Activated CD8-positive, alpha-beta memory T cell treated with anti-CD3 and anti-CD28 coated beads for 4 hours (primary cell): ENCODE results near the gene GOLPH3L.
"Not testable (repeated sequence)": the region's sequence is repeated elsewhere in the genome, so short reads cannot be mapped to it uniquely, and the experiment has no call there.

Experiments
- DNase-seq, 2 donors: peaks; one replicate each; pipeline ENCODE4 v3.0.0-alpha.2; 2020; ENCODE audit warnings: low read depth in 2 of 2

Gene GOLPH3L

DNA sequence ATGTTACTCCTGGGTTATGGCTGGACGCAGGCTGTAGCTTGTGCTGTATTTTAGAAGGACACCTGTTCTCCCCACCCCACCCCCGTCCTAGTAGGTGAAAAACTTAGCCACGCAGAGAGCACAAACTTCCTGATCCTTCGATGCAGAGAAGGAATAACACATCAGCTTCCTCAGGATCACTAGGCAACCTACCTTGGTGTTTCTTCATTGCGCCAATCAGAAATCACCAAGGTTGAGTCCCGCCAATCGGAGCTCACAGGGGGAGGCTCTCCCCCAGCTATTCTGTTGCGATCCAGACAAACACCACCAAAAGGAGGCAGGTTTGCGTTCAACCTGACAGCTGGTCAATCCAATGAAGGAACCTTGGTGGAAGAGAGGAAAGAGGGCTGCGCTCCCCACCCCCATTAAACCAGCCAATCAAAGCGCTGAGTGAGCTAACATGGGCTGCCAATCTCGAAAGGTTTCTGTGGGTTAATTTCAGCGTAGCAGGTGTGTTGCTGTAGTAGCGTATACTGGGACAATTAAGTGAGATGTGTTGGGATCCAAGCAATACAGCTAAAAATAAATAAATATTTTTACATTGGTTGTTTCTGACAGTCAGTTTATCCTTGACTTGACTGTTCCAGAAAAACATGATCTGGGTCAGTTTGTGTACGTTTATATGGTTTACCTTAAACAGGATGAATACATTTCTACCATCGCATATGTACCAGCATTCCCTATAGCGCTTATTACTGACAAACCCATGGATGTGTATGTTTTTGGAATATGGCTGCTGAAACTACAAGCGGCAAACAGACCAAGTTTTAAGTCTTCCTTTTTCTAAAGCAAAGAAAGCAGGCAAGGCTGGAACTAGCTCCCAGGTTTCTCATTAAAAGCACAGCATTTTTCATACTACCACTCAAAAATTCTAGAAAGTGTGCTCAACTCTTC is at the start of gene GOLPH3L:
GOLPH3L (minus strand) TSS at position 160 of the 933 bp plus-strand sequence. CDS start 2,316 bp downstream, outside the sequence.
- DNase-seq: peak; percentile 71 to 81

DNA sequence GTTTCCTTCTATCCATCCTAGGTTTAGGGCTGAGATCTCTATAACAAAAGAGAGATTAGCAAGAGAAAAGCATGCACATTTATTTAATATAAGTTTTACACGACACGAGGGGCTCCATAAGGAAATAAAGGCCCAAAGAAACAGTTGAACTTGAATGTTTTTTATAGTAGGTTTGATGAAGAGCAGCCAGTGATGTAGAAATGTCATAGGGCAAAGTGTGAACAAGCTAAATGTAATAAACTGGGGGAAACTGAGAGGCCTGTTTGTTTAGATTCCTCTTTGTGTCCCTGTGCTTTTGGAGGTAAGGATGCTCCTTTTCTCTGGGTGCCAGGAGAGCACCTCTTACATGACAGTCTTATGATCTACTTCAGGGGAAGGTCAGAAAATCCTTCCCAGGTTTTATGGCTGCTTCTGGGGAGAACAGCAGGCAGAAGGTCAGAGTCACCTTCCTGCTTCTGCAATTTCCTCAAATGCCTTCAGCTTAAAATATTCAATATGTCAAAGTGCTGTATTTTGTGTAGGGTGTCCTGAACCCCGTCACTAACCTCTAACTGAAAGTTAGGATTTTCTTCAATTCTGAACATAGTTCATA is 33.3 kb upstream of the GOLPH3L start:
- no peak for DNase-seq

DNA sequence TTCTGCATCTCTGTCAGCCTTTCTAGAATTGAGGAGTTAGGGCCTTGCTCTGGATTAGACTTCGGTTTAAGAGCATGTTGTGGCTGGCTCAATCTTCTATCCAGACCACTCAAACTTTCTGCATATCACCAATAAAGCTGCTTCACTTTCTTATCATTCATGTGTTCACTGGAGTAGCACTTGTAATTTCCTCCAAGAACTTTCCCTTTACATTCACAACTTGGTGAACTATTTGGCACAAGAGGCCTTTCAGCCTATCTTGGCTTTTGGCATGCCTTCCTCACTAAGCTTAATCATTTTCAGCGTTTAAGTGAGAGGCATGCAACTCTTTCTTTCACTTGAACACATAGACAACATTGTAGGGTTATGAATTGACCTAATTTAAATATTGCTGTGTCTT is 27.4 kb upstream of the GOLPH3L start:
- DNase-seq: no peak

DNA sequence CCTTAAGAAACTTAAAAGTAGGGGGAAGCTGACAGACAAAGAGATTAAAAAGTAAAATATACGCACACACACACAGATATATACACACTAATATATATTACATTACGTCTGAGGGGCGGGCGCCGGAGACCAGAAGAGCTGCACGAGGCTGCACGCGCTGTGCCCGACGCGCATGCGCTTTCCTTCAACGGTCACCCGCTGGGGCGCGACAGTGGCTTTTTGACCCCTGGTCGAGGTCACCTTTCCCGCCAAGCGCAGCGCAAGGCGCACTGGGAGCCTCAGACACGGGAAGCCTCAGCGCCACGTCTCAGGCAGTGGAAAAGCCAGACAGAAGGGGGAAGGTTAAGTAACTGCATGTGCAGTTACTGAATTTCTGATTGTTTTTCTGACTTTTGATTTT is 23.7 kb upstream of the GOLPH3L start, which contains the start of gene HORMAD1:
HORMAD1 (minus strand) TSS at position 193 of the 400 bp plus-strand sequence. CDS start 1,390 bp downstream, outside the sequence.
- no peak for DNase-seq

DNA sequence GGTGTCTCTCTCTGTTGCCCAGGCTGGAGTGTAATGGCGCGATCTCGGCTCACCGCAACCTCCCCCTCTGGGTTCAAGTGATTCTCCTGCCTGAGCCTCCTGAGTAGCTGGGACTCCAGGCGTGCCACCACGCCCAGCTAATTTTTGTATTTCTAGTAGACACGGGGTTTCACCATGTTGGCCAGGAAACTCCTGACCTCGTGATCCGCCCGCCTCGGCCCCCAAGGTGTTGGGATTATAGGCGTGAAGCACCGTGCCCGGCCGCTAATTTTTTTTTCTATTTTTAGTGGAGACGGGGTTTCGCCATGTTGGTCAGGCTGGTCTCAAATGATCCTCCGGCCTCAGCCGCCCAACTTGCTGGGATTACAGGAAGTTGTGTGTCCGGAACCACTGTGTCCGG is 23.1 kb upstream of the GOLPH3L start:
- no peak for DNase-seq

DNA sequence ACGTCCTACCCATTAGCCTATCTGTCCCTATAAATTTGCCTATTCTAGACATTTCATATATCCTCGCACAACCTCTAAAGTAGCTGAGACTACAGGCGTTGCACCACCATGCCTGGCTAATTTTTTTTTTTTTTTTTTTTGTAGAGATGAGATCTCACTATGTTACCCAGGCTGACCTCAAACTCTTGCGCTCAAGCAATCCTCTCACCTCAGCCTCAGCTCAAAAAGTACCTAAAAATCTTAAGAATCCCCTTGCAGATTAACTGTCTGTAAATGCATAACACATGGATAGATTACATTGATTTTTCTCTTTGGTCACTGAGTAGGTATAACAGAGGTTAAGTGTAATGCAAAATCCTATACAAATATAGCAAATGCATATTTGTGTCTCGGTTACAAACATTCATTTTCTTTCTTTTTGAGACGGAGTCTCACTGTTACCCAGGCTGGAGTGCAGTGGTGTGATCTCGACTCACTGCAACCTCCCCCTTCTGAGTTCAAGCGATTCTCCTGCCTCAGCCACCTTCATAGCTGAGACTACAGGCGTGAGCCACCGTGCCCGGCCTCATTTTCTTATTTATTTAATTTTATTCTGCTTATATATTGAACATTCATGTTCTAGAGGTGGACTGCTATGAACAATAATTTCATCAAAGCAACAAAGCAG is 21.4 kb upstream of the GOLPH3L start:
- no peak for DNase-seq

DNA sequence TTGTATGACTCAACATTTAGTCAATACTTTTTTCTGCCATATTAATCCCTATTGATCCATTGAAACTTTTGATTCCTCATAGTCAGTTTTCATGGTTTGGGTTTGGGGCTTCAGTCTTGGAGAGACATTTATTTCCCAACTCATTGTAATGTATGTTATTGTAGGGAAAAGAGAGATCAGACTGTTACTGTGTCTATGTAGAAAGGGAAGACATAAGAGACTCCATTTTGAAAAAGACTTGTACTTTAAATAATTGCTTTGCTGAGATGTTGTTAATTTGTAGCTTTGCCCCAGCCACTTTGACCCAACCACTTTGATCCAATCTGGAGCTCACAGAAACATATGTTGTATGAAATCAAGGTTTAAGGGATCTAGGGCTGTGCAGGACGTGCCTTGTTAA is 12.1 kb upstream of the GOLPH3L start:
- DNase-seq: not testable (repeated sequence)

DNA sequence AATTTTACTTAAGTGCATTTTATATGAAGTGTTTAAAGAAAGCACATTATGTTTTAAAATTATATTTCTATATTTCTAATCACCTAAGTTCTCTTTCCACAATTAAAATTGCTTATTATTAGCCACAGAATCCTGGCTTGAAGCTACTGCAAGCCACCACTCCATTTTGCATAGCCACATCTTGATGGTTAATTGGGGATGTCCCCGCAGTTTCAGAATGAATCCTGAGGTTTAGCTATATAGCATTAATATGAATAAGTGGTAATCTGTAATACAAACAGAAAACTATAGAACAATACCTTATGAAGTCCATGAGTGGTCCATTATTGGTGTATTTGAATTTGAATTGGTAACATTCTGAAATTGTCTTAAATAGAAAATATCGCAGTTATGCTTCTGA is 11.6 kb upstream of the GOLPH3L start:
- no peak for DNase-seq

DNA sequence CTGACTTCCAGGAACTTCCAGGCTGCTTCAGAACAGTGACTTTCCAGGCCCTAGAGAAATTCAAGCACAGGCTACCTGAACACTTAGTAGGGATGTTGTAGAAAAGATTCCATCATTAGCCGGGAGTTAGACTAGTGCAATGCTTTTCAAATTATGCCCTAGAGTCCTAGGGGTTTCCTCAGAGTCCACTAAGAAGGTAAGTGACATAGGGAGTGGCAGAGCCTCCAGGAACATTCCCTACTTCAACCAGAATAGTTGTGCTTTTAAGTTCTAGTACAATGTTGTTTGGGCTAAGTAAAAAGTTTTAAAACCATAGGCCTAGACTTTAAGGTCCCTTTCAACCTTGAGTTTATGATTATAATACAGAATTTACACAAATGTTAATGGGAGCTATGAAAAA is 9.1 kb upstream of the GOLPH3L start:
- DNase-seq: no peak

DNA sequence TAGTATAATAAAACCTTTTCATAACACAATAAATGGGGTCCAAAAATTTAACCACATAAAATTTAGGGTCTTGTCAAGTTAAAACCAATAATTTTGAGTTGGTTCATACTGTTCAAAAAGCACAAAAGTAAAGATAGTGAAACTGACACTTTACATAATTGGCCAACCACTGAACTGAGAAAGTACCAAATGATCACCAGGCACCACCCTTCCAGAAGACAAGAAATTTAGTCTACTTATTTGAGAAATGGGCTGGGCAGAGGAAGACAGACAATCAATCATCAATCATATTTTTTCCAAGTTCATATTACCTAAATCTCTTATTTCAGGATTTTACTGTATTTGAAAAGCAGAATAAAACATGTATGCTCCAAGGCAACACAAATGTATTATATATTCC is 6.5 kb upstream of the GOLPH3L start:
- DNase-seq: no peak

DNA sequence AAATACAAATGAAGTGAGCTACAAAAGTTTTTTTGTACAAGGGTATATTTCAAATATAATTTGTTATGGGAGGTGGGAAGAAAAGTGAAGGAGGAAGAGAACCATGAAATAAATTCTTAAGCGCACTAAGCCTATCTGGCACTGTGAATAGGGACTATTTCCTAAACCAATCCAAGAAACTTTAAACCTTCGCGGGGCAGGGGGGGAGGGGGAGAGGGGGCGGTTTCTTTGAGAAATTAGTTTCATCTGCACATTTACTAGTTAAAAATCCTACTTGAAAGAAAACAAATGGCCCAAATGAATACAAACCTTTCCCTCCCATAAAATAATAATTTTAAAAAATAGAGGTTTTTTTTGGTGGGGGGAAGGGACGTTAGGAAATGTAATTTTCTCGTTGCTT is 364 bp downstream of the GOLPH3L start:
- DNase-seq: no peak

DNA sequence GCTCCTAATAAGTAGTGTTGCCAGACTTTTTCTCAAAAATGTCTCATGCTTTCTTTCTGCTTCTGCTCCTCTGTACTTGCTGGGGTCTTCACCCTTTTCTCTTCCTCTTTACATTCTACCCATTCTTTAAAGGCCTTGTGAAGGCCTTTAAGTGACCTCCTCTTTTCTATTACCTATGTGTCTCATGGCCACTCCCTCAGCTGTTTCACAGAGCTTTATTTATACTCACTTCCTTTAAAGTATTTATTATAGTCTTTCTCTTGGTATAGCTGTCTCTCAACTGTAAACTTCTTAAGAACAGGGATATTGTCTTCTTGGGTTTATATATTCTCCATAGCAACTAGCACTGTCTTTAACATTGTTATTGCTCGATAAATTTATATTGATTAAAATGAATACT is 792 bp downstream of the GOLPH3L start:
- DNase-seq: no peak

DNA sequence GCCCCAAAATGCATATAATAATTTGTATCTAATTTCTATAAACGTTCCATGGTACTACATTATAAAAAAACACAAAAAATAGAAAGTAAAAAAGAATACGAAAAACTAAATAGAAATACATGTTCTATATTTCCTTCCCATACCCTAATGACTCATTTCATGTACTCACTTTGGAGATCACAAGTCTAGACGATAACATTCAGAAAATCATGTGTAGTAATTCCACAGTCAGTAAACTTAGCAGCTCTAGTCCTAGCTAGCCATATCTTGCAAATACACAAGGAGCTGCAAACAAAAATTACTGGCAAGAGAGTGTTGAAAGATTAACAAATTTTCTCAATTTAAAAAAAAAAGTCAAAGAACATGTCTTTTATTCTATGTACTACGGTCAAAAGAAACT is 1.4 kb downstream of the GOLPH3L start:
- DNase-seq: no peak

DNA sequence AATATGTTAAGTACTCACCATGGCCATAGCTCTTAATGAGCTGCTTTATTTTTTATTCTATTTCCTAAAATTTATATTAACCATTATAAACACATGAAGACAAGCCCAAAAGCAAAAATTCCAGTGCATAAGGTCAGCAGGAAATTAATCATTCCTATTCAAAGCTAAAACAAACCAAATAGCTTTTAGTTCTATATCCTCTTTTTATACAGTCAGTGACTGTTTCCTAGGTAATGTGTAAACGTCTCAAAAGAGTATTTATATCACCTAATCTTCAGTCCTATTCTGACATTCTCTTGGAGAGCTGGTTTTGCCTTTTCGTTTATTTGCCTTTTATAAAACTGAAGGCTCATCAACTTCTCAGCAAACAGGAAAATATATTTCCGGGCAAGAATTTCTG is 4.2 kb downstream of the GOLPH3L start:
- no peak for DNase-seq

DNA sequence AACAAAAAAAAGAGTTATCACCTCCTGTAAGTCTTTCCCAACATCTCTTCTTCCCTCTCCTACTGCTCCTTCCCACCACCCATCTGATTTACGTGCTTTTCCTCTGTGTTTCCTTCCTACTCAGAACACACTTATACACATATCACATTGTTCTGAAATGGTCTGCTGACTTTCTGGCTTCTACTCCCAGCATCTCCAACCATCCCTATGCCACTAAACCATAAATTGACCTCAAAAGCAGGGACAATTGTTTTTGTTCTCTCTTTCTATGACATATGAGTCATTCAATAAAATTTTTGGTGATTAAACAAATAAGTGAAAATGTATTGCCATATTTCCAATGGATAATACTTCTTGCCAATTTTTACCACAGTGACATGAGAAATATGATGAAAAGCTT is 8.2 kb downstream of the GOLPH3L start:
- DNase-seq: no peak

DNA sequence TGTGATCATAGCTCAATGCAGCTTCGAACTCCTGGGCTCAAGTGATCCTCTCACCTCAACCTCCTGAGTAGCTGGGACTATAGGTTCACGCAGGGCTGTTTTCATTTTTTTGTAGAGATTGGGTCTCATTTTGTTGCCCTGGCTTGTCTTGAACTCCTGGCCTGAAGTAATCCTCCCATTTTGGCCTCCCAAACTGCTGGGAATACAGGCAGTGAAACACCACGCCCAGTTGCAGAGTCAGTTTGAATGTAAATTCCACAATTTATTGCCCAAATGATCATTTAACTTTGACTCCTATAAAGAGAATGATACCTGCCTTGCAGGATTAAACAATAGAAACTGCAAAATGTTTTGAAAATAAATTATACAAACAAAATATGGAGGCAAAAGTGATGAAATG is 10.7 kb downstream of the GOLPH3L start:
- no peak for DNase-seq

DNA sequence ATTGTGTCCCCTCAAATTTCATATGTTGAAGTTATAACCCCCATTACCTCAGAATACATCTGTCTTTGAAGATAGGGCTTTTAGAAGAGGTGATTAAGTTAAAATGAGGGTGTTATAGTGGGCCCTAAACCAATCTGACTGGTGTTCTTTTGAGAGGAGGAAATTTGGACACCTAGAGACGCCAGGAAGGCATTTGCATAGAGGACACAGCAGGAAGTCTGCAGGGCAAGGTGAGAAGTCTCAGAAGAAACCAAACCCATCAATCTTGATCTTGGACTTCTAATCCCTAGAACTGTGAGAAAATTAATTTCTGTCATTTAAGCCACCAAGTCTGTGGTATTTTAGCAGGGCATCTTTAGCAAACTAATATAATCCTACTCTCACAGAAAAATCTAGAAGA is 13.0 kb downstream of the GOLPH3L start:
- no peak for DNase-seq

DNA sequence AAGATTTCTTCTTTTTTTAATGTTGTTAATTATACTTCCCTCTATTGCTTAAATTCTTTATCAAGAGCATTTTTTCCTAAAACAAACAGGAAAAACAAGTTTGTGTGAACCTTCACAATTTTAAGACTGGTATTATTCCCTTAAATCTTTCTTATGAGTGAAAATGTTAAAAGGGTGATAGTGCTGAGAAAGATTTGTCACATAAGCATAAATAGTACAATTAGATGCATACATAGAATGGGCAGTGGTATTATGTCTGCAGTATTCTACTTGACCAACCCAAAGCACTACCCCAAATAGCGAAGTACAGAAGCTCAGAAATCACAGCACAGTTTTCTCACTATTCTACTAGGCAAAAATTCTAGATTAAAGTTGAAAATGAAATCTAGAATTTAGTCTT is 18.0 kb downstream of the GOLPH3L start:
- no peak for DNase-seq

DNA sequence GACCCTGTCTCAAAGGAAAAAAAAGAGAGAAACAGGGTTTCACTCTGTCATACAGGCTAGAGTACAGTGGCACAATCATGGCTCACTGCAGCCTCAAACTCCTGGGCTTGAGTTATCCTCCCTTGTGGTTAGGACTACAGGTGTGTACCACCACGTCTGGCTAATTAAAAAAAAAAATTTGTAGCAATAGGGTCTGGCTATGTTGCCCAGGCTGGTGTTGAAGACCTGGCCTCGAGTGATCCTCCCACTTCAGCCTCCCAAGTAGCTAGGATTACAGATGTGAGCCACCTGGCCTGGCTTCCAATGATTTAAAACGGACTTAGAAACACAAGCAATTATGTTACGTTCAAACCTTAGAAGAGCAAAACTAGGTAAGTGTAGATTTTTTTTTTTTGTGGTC is 22.1 kb downstream of the GOLPH3L start:
- DNase-seq: no peak

DNA sequence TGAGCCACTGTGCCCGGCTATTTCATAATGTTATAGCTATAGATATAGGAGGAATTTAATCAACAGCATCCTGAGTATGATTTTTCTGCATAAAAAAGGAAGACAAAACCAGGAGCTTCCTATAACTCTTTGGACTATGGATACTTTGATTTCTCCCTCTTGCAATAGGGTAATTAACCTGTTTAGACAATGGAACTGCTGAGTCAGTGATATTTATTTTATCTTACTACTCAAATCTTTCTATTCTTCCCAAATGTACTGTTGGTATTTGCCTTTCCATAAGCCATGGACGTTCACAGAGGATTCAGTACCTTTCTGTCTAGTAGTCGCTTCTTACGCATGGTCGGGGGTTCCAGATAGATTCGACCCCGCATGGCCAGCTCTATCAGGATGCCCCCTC is 33.6 kb downstream of the GOLPH3L start:
- no peak for DNase-seq

DNA sequence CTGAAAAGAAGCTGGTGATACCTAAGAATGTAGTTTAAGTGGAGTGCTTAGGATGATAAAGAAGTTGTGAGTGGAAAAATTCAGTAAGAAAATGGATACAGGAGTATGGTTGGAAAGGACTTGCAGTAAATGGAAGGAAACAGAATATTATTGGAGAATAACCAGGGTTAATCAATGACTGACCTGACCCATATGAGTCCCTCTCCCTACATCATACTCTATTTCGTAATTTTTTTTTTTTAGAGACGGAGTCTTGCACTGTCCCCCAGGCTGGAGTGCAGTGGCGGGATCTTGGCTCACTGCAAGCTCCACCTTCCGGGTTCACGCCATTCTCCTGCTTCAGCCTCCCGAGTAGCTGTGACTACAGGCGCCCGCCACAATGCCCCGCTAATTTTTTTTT is 34.1 kb downstream of the GOLPH3L start:
- DNase-seq: no peak

DNA sequence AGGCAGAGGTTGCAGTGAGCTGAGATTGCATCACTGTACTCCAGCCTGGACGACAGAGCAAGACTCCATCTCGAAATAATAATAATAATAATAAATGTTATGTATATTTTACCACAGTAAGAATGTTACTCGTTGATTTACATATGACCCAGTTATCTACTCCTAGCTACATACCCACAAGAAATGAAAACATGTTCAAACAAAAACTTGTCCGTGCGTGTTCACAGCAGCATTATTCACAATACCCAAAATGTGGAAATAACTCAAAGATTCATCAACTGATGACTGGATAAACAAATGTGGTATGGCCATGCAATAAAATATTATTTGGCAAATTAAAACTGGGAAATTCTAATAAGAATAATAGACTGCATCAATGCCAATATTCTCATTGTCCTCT is 35.8 kb downstream of the GOLPH3L start:
- no peak for DNase-seq

DNA sequence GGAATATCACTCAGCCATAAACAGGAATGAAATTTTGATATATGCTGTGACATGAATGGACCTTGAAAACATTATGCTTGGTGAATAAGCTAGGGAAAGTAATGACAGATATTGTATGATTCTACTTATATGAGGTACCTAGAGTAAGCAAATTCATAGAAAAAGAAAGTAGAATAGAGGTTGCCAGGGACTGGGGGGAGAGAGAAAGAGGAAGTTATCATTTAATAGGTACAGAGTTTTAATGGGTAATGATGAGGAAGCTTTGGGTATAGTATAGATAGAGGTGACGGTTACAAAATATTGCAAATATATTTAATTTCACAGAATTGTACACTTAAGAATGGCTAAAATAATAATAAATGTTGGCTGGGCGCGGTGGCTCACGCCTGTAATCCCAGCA is 36.4 kb downstream of the GOLPH3L start:
- no peak for DNase-seq
